ENCODE measurements around the gene CXXC5. TPM values are rescaled to one million over a fixed set of nuclear protein-coding genes. Genes with fewer than 3 reads are reported as not detected.

The CXXC5 gene
- total RNA-seq, 1 experiment from 2014 or later: 7.8 TPM

GRCh38 chr5:139690064-139690802 is 42.1 kb downstream of the CXXC5 start:
- Mint-ChIP-seq H3K27ac (ENCODE audit: low read depth, unreplicated experiment) (no peak overlapping the region), H3K36me3 (ENCODE audit: insufficient read depth, unreplicated experiment) (no peaks in the 10 kb centered on the region), H3K27me3 (ENCODE audit: insufficient read depth, unreplicated experiment) (no peaks in the 10 kb centered on the region), H3K4me3 (ENCODE audit: unreplicated experiment) (no peak overlapping the region), H3K4me1 (ENCODE audit: insufficient read depth, unreplicated experiment) (peaks cover 6% of the 10 kb centered on the region), H3K9me3 (ENCODE audit: unreplicated experiment) (no peaks in the 10 kb centered on the region)
- TF ChIP-seq CTCF (IDR thresholded peaks at IDR 0.05; ENCODE audit: unreplicated experiment): peak; percentile 84
- intact Hi-C loops (cut with micrococcal nuclease): loop anchor here (1.0 to 10.0 kb wide), 6 partner anchors 57 to 268 kb away; partner anchors contain the start of gene UBE2D2
- BruUV-seq (replicated peaks): no TSS peak
- ChIA-PET POLR2A (interaction anchor here (0.6 to 2.0 kb wide), 8 partner anchors 22 to 404 kb away, joined by 3 to 15 read pairs (median 4); no protein-coding TSS in a partner anchor), CTCF (interaction anchor here (0.6 to 11.5 kb wide), 31 partner anchors 9 to 868 kb away, joined by 3 to 321 read pairs (median 4); partner anchors contain the start of genes CXXC5 and UBE2D2)
- DNase-seq (ENCODE audit: unreplicated experiment): peak; percentile 66

GRCh38 chr5:139690803-139691629 is 42.9 kb downstream of the CXXC5 start:
- BruUV-seq (replicated peaks): no TSS peak
- TF ChIP-seq CTCF (IDR thresholded peaks at IDR 0.05; ENCODE audit: unreplicated experiment): no peak
- H3K4me3 Mint-ChIP-seq (ENCODE audit: unreplicated experiment): no peak overlapping the region
- H3K9me3 Mint-ChIP-seq (ENCODE audit: unreplicated experiment): no peaks in the 10 kb centered on the region
- DNase-seq (ENCODE audit: unreplicated experiment): no peak
- intact Hi-C loops (cut with micrococcal nuclease): loop anchor here (1.0 to 10.0 kb wide), 6 partner anchors 58 to 269 kb away; partner anchors contain the start of gene UBE2D2
- POLR2A ChIA-PET: interaction anchor here (0.9 to 2.0 kb wide), 5 partner anchors 23 to 61 kb away, joined by 3 to 15 read pairs (median 6); no protein-coding TSS in a partner anchor
- H3K27ac Mint-ChIP-seq (ENCODE audit: low read depth, unreplicated experiment): no peak overlapping the region
- no peaks in the 10 kb centered on the region for H3K27me3 Mint-ChIP-seq (ENCODE audit: insufficient read depth, unreplicated experiment)
- peaks cover under 1% of the 10 kb centered on the region for H3K4me1 Mint-ChIP-seq (ENCODE audit: insufficient read depth, unreplicated experiment)
- CTCF ChIA-PET: interaction anchor here (0.6 to 11.5 kb wide), 29 partner anchors 8 to 466 kb away, joined by 3 to 321 read pairs (median 4); partner anchors contain the start of gene CXXC5
- H3K36me3 Mint-ChIP-seq (ENCODE audit: insufficient read depth, unreplicated experiment): no peaks in the 10 kb centered on the region

GRCh38 chr5:139692148-139692547 is 44.0 kb downstream of the CXXC5 start:
- Mint-ChIP-seq H3K4me1 (ENCODE audit: insufficient read depth, unreplicated experiment) (no peaks in the 10 kb centered on the region), H3K27me3 (ENCODE audit: insufficient read depth, unreplicated experiment) (no peaks in the 10 kb centered on the region), H3K27ac (ENCODE audit: low read depth, unreplicated experiment) (no peak overlapping the region), H3K4me3 (ENCODE audit: unreplicated experiment) (no peak overlapping the region), H3K36me3 (ENCODE audit: insufficient read depth, unreplicated experiment) (no peaks in the 10 kb centered on the region), H3K9me3 (ENCODE audit: unreplicated experiment) (no peaks in the 10 kb centered on the region)
- ChIA-PET POLR2A (interaction anchor here (1.2 kb wide), 1 partner anchor 57 kb away, joined by 3 read pairs; no protein-coding TSS in a partner anchor), CTCF (interaction anchor here (1.4 to 11.5 kb wide), 7 partner anchors 16 to 277 kb away, joined by 3 to 321 read pairs (median 18); no protein-coding TSS in a partner anchor)
- no peak for DNase-seq (ENCODE audit: unreplicated experiment)
- intact Hi-C loops (cut with micrococcal nuclease): loop anchor here (5.0 to 10.0 kb wide), 2 partner anchors 73 to 130 kb away; partner anchors contain the start of gene UBE2D2
- BruUV-seq (replicated peaks): no TSS peak
- TF ChIP-seq CTCF (IDR thresholded peaks at IDR 0.05; ENCODE audit: unreplicated experiment): no peak
